ENCODE results near the gene TCF7L2.

The TCF7L2 gene

GRCh38 chr10:113187063-113187777, 237.2 kb downstream of the TCF7L2 start:
- TF ChIP-seq, protein P1, sequence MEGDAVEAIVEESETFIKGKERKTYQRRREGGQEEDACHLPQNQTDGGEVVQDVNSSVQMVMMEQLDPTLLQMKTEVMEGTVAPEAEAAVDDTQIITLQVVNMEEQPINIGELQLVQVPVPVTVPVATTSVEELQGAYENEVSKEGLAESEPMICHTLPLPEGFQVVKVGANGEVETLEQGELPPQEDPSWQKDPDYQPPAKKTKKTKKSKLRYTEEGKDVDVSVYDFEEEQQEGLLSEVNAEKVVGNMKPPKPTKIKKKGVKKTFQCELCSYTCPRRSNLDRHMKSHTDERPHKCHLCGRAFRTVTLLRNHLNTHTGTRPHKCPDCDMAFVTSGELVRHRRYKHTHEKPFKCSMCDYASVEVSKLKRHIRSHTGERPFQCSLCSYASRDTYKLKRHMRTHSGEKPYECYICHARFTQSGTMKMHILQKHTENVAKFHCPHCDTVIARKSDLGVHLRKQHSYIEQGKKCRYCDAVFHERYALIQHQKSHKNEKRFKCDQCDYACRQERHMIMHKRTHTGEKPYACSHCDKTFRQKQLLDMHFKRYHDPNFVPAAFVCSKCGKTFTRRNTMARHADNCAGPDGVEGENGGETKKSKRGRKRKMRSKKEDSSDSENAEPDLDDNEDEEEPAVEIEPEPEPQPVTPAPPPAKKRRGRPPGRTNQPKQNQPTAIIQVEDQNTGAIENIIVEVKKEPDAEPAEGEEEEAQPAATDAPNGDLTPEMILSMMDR (IDR thresholded peaks at IDR 0.05; ENCODE audit: low read depth, low read length), result no peak
- peak; percentile 23 to 56 for DNase-seq (ENCODE audit: low read depth in 2 of 2)
- no peak overlapping the region for H3K4me3 ChIP-seq (replicated peaks in 1 of 2; ENCODE audit: low read depth in 2 of 2, low read length in 2 of 2)

- no peak overlapping the region for H3K4me3 ChIP-seq (replicated peaks in 1 of 2; ENCODE audit: low read depth in 2 of 2, low read length in 2 of 2)
- peak in 1 of 2 donors; percentile 58 for DNase-seq (ENCODE audit: low read depth in 2 of 2)
- TF ChIP-seq, protein P1 (IDR thresholded peaks at IDR 0.05; ENCODE audit: low read depth, low read length), result no peak
Measured at GRCh38 chr10:113199459-113199858, 249.4 kb downstream of the TCF7L2 start.

DNA sequence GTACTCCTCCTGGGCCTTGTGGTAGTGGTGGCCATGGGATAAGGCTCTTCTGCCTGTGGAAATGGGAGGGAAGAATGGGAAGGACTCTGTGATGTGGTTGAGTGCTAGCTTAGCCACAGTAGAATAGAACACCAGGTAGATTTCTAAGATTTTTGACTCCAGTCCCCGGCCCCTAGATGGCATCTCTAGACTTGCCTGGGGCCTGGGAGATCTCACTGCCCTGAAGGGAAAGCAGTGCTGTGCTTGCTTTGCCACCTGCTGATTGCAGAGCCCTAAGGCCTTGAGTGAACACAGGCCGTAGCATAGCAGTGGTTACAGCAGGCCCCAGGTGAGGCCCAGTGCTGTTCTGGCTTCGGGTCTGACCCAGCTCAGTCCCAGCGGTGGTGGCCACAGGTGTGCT, 252.0 kb downstream of the TCF7L2 start:
- no peak for DNase-seq (ENCODE audit: low read depth in 2 of 2)
- TF ChIP-seq, protein P1 (IDR thresholded peaks at IDR 0.05; ENCODE audit: low read depth, low read length), result no peak
- H3K4me3 ChIP-seq (replicated peaks in 1 of 2; ENCODE audit: low read depth in 2 of 2, low read length in 2 of 2), result no peak overlapping the region

DNA sequence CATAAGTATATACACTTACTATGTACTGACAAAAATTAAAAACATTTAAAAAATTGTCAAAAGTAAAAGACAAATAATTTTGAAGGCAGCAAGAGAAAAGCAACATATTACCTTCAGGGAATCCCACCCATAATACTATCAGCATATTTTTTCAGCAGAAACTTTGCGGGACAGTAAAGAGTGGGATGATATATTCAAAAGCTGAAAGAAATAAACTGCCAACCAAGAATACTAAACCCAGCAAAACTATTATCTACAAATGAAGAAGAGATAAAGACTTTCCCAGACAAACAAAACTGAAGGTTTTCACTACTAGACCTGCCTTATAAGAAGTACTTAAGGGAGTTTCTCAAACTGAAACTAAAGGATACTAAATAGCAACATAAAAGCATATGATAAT, 257.9 kb downstream of the TCF7L2 start:
- DNase-seq (ENCODE audit: low read depth in 2 of 2), result no peak
- H3K4me3 ChIP-seq (replicated peaks in 1 of 2; ENCODE audit: low read depth in 2 of 2, low read length in 2 of 2), result no peak overlapping the region

DNA sequence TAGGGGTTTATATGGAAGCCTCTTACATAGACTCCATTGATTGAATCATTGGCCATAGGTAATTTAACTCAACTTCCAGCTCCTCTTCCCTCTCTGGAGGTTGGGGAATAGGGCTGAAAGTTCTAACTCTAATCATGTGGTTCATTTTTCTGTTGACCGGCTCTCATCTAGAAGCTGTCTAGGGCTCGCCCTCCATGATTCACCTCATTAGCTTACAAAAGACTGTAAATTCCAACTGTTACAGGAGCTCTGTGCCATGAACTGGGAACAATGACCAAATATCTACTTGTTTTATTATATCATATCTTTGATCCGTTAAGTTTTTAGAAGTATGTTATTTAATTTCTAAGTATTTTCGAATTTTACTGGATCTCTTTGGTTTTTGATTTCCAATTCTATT, 263.0 kb downstream of the TCF7L2 start:
- no peak overlapping the region for H3K4me3 ChIP-seq (replicated peaks in 1 of 2; ENCODE audit: low read depth in 2 of 2, low read length in 2 of 2)
- TF ChIP-seq, protein P1 (IDR thresholded peaks at IDR 0.05; ENCODE audit: low read depth, low read length), result no peak
- peak in 1 of 2 donors; percentile 53 for DNase-seq (ENCODE audit: low read depth in 2 of 2)

More for the DNA sequence above, 257.9 kb downstream of the TCF7L2 start:
- TF ChIP-seq, protein P1 (IDR thresholded peaks at IDR 0.05; ENCODE audit: low read depth, low read length), result no peak

DNA sequence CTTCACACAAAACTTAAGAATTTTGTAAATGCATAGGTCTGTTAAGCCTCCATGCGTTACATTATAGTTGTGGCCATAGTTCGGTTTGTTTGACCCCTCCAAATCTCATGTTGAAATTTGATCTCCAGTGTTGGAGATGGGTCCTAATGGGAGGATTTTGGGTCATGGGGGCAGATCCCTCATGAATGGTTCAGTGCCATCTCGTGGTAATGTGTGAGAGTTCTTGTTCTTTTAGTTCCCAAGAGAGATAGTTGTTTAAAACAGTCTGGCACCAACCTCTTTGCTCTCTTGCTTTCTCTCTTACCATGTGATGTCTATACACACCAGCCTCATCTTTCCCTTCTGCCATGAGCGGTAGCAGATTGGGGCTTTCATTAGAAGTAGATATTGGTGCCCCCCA, 264.3 kb downstream of the TCF7L2 start:
- no peak overlapping the region for H3K4me3 ChIP-seq (replicated peaks in 1 of 2; ENCODE audit: low read depth in 2 of 2, low read length in 2 of 2)
- TF ChIP-seq, protein P1 (IDR thresholded peaks at IDR 0.05; ENCODE audit: low read depth, low read length), result no peak
- no peak for DNase-seq (ENCODE audit: low read depth in 2 of 2)

GRCh38 chr10:113216102-113216501, 266.1 kb downstream of the TCF7L2 start:
- TF ChIP-seq, protein P1 (IDR thresholded peaks at IDR 0.05; ENCODE audit: low read depth, low read length), result no peak
- no peak overlapping the region for H3K4me3 ChIP-seq (replicated peaks in 1 of 2; ENCODE audit: low read depth in 2 of 2, low read length in 2 of 2)
- DNase-seq (ENCODE audit: low read depth in 2 of 2), result no peak
